Activated naive CD8-positive, alpha-beta T cell treated with anti-CD3 and anti-CD28 coated beads, Interleukin-2, amount 50 U/mL, for 24 hours (primary cell): Measurements from ENCODE around the gene RBM23.
A peak's percentile ranks its signal among the peaks of the same experiment; 100 is the strongest.
"Not testable (repeated sequence)": the region's sequence is repeated elsewhere in the genome, so short reads cannot be mapped to it uniquely, and the experiment has no call there.

Source experiments
- ATAC-seq: fragments of 150-1000 bp; cut with Tn5 transposase; one replicate; pipeline ENCODE4 v1.10.0; 2021
- DNase-seq: peaks from one replicate; pipeline ENCODE4 v3.0.0; 2021
- H3K27ac Mint-ChIP-seq: one replicate; pipeline ENCODE4 v1.8.0; 2021; ENCODE audit warnings: mild to moderate bottlenecking, mixed read lengths
- H3K27me3 Mint-ChIP-seq: one replicate; pipeline ENCODE4 v1.8.0; 2021; ENCODE audit warnings: mixed read lengths
- H3K36me3 Mint-ChIP-seq: one replicate; pipeline ENCODE4 v1.8.0; 2021; ENCODE audit warnings: low read depth, mixed read lengths
- H3K4me1 Mint-ChIP-seq: one replicate; pipeline ENCODE4 v1.8.0; 2021; ENCODE audit warnings: mixed read lengths
- H3K4me3 Mint-ChIP-seq: one replicate; pipeline ENCODE4 v1.8.0; 2021; ENCODE audit warnings: mild to moderate bottlenecking, moderate library complexity, mixed read lengths
- H3K9me3 Mint-ChIP-seq: one replicate; pipeline ENCODE4 v1.8.0; 2021; ENCODE audit warnings: mixed read lengths

RBM23 gene

DNA sequence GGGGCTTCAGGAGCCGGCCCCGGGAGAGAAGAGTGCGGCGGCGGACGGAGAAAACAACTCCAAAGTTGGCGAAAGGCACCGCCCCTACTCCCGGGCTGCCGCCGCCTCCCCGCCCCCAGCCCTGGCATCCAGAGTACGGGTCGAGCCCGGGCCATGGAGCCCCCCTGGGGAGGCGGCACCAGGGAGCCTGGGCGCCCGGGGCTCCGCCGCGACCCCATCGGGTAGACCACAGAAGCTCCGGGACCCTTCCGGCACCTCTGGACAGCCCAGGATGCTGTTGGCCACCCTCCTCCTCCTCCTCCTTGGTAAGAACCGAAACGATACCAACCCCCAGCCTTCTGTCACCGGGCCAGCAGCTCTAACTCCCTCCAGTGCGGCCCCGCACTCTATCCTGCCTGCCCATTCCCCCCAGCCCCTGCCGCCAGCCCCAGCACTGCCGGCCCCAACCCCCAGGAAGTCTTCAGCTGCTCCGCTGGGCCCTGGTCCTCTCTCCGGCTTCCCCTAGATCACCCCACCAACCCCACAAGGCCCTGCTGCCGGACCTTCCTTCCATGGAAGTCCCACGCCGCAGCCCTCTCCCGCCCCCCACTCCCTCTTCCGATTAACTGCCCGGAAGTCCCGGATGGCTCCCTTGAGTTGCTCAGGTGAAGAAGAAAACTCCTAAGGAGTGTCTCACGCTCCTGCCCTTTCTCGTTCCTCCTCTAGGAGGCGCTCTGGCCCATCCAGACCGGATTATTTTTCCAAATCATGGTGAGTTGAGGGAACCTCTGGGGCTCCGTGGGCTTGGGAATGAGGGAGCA is 46.7 kb downstream of the RBM23 start:
- DNase-seq (peak; percentile 79), ATAC-seq (peak; percentile 25)
- H3K4me1 Mint-ChIP-seq, result peaks cover 29% of the 10 kb centered on the region
- no peaks in the 10 kb centered on the region for H3K27me3 Mint-ChIP-seq
- peaks cover 6% of the 10 kb centered on the region for H3K36me3 Mint-ChIP-seq
- H3K27ac Mint-ChIP-seq, result peak overlapping the region; percentile 85
- H3K4me3 Mint-ChIP-seq, result peak overlapping the region; percentile 90
- no peaks in the 10 kb centered on the region for H3K9me3 Mint-ChIP-seq

DNA sequence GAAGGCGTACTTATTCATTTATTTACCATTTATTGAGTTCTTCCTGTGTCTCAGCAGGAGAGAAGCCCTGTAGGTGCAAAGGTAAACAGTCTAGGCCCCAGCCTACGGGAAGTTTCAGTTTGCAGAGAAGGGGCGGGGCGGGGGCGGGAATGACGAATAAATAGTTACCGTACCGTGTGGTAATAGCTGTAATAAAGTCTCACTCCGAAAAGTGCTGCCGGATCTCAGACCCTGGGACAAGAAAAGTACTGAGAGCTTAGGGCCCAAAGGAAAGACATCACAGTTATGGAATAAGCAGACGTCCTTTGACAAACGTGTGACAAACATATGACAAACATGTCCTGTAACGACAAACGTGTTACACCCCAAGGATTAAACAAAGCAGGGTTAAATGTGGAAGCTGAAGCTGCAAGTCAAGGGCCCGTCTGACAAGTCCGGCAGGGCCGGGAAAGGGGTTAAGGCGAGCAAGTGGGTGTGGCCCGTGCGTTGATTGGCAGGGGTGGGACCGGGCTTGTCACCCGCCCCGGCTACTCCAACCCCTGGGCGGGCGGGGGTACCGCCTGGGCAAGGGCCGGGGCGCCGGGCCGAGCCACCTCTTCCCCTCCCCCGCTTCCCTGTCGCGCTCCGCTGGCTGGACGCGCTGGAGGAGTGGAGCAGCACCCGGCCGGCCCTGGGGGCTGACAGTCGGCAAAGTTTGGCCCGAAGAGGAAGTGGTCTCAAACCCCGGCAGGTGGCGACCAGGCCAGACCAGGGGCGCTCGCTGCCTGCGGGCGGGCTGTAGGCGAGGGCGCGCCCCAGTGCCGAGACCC is 47.5 kb downstream of the RBM23 start, which contains the start of gene LRP10:
LRP10 (plus strand) TSS at position 517 of the 809 bp plus-strand sequence. CDS start 564 bp downstream, outside the sequence.
- Mint-ChIP-seq H3K27ac (peak within 1 kb of the TSS; percentile 98), H3K4me1 (peaks cover 29% of the 10 kb centered on the region)

DNA sequence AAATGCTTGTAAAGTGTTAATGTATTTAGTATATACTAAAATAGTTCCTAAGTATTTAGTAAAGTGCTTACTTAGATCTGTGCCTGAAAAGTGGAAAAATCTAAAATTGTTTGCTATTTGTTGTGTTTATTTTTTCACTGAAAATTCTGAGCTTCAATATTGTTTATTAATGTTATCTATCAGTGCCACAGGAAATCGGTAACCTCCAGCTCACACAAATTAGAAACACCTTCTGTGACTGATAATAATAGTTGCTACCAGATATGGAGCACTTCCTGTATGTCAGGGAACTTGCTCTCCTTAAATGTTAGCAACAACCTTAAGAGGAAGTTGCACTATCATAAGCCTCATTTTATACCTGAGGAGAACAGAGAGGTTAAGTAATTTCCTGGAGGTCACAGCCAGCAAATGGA is 48.1 kb downstream of the RBM23 start:
- Mint-ChIP-seq H3K36me3 (peaks cover 3% of the 10 kb centered on the region), H3K9me3 (no peaks in the 10 kb centered on the region), H3K4me3 (peak overlapping the region; percentile 90), H3K27ac (peak overlapping the region; percentile 98), H3K27me3 (no peaks in the 10 kb centered on the region), H3K4me1 (peaks cover 29% of the 10 kb centered on the region)
- ATAC-seq (no peak), DNase-seq (no peak)

More for the DNA sequence above, 47.5 kb downstream of the RBM23 start, which contains the start of gene LRP10:
- peaks cover 6% of the 10 kb centered on the region for H3K36me3 Mint-ChIP-seq
- H3K27me3 Mint-ChIP-seq, result no peaks in the 10 kb centered on the region
- no peaks in the 10 kb centered on the region for H3K9me3 Mint-ChIP-seq
- peak within 1 kb of the TSS; percentile 90 for H3K4me3 Mint-ChIP-seq
- DNase-seq (peak; percentile 82), ATAC-seq (peak; percentile 88)

DNA sequence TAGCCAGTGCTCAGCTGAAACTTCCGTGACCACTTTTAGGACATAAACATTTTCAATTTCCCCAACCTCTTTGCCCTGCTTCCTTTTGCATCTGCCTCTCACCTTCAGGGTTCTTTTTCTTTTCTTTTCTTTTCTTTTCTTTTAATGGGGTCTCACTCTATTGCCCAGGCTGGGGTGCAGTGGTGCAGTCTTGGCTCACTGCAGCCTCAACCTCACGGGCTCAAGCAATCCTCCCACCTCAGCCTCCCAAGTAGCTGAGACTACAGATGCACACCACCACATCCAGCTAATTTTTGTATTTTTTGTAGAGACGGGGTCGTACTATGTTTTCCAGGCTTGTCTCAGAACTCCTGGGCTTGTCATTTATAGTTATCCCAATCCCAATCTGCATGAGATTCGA is 52.1 kb downstream of the RBM23 start:
- Mint-ChIP-seq H3K27ac (peak overlapping the region; percentile 43), H3K9me3 (no peaks in the 10 kb centered on the region), H3K36me3 (no peaks in the 10 kb centered on the region), H3K27me3 (peaks cover 4% of the 10 kb centered on the region), H3K4me1 (peaks cover 14% of the 10 kb centered on the region), H3K4me3 (no peak overlapping the region)
- ATAC-seq (no peak), DNase-seq (no peak)

DNA sequence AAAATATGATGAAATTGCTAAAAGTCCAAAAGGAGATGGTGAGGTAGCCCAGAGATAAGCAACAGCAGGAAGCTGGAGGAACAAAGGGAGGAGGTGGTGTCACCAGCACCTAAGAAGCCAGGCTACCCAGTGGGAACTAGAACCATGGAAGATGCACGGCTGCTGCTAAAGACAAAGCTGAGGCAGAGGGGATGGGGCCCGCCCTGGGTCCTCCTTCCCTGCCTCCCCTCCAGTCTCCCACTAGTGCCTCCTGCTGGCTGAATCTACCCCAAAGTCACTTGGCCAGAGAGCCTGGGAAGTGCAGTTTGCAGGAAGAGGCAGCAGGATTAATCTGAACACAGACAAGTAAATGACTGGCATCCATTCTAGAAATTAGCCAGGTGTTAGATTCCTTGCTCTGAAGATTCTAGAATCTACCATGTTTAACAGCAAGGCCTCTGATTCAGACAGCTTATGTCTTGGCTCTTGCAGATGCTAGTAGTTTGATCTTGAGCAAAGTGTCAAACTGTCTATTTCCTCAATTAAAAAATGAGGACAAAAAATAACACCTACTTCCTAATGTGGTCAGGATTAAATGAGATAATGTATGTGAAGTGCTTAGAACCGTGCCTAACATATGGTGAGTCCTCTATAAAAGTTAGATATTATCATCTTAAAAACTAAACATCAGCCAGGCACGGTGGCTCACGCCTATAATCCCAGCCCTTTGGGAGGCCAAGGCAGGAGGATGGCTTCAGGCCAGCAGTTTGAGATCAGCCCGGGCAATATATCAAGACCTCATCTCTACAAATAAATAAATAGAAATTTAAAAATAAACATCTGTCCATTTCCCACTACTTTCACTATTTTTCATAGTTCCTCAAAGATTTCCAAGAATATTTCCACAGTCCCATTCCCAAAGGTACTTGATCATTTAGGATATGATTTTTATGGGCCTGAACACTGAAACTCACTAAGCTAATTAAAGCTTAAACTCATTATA is 53.2 kb downstream of the RBM23 start:
- Mint-ChIP-seq H3K4me3 (no peak overlapping the region), H3K36me3 (no peaks in the 10 kb centered on the region), H3K27ac (no peak overlapping the region), H3K4me1 (peaks cover 10% of the 10 kb centered on the region), H3K9me3 (no peaks in the 10 kb centered on the region), H3K27me3 (peaks cover 10% of the 10 kb centered on the region)
- no peak for DNase-seq
- no peak for ATAC-seq

DNA sequence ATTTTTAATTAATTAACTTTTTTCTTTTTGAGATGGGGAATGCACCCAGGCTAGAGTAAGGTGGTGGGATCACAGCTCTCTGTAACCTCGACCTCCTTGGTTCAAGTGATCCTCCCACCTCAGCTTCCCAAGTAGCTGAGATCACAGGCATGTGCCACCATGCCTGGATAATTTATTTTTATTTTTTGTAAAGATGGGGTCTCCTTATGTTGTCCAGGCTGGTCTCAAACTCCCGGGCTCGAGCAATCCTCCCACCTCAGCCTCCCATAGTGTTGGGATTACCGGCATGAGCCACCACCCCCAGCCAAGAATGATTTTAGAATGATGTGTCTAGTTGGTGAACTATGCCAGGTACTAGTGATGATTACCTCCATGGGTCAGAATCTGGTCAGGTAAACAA is 54.0 kb downstream of the RBM23 start:
- Mint-ChIP-seq H3K36me3 (no peaks in the 10 kb centered on the region), H3K4me3 (no peak overlapping the region), H3K9me3 (no peaks in the 10 kb centered on the region), H3K27me3 (peaks cover 14% of the 10 kb centered on the region), H3K27ac (no peak overlapping the region), H3K4me1 (peaks cover 3% of the 10 kb centered on the region)
- ATAC-seq (no peak), DNase-seq (no peak)

DNA sequence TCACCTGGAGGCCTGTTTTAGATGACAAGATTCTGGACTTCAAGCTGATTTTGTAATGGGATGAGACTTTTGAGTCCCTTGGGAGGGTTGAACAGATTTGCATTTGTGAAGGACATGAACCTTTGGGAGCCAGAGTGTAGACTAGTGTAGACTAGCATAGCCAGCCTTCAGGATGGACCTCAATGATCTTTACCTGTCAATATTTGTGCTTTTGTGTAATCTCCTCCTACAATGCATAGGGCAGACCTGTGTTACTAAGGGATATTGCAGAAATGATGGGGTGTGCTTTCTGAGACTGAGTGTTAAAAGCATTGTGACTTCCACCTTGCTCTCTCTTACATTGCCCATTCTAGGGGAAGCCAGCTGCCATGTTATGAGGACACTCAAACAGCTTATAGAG is 57.3 kb downstream of the RBM23 start:
- Mint-ChIP-seq H3K4me3 (no peak overlapping the region), H3K27ac (no peak overlapping the region), H3K27me3 (peaks cover 27% of the 10 kb centered on the region), H3K9me3 (no peaks in the 10 kb centered on the region), H3K36me3 (no peaks in the 10 kb centered on the region), H3K4me1 (peaks cover 11% of the 10 kb centered on the region)
- DNase-seq (no peak), ATAC-seq (no peak)

DNA sequence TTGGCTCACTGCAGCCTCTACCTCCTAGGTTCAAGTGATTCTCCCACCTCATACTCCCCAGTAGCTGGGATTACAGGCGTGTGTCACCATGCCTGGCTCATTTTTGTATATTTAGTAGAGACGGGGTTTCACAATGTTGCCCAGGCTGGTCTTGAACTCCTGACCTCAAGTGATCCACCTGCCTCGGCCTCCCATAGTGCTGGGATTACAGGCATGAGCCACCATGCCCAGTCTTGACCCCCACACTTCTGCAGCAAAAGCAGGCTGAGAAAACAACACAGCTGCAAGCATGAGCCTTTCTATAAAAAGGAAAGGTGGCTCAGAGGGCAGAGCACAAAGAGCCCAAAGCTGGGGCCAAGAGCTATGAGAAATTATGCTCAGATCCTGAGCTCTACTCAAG is 58.6 kb downstream of the RBM23 start:
- not testable (repeated sequence) for H3K36me3 Mint-ChIP-seq, ATAC-seq, DNase-seq, H3K4me3 Mint-ChIP-seq, H3K27ac Mint-ChIP-seq, H3K9me3 Mint-ChIP-seq
- H3K27me3 Mint-ChIP-seq, result peaks cover 36% of the 10 kb centered on the region
- peaks cover 11% of the 10 kb centered on the region for H3K4me1 Mint-ChIP-seq

DNA sequence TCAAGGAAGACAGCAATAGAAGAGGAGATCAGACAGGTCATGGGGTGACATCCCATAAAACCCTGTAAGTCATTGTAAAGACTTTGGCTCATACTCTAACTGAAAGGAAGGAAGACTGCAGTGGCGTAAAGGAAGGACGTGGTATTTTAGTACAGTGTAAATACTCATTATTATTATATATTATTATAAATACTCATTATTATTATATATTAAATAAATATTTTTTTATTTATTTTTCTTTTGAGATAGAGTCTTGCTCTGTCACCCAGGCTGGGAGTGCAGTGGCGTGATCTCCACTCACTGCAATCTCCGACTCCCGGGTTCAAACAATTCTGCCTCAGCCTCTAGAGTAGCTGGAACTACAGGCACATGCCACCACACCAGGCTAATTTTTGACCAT is 62.5 kb downstream of the RBM23 start:
- Mint-ChIP-seq H3K27ac (no peak overlapping the region), H3K36me3 (no peaks in the 10 kb centered on the region), H3K27me3 (peaks cover 29% of the 10 kb centered on the region), H3K4me1 (peaks cover 30% of the 10 kb centered on the region), H3K9me3 (no peaks in the 10 kb centered on the region), H3K4me3 (no peak overlapping the region)
- ATAC-seq (no peak), DNase-seq (no peak)

DNA sequence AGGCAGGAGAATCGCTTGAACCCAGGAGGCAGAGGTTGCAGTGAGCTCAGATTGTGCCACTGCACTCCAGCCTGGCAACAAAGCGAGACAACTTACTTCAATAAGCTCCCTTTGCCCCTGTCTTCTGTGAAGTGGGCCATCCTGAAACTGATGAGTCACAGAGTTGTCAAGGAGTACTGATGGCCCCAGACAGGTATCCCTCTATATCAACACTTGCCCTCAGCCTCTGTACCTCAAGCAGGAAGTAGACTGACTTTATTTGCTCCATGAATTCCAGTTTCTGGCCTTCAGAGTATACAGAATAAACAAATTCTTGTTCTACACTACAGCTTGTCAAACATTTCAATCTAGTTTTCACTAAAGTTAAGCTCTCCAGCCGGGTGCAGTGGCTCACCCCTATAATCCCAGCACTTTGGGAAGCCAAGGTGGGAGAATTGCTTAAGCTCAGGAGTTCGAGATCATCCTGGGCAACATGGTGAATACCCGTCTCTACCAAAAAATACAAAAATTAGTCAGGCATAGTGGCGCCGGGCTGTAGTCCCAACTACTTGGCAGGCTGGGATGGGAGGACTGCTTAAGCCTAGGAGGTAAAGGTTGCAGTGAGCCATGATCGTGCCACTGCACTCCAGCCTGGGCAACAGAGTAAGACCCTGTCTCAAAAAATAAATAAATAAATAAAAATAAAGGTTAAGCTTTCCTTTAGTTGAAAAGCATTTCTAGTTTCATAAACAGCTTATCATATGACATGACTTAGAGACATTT is 63.8 kb downstream of the RBM23 start:
- Mint-ChIP-seq H3K4me1 (peaks cover 30% of the 10 kb centered on the region), H3K27ac (no peak overlapping the region), H3K27me3 (peaks cover 24% of the 10 kb centered on the region), H3K9me3 (no peaks in the 10 kb centered on the region), H3K36me3 (no peaks in the 10 kb centered on the region), H3K4me3 (no peak overlapping the region)
- no peak for DNase-seq
- peak; percentile 38 for ATAC-seq

DNA sequence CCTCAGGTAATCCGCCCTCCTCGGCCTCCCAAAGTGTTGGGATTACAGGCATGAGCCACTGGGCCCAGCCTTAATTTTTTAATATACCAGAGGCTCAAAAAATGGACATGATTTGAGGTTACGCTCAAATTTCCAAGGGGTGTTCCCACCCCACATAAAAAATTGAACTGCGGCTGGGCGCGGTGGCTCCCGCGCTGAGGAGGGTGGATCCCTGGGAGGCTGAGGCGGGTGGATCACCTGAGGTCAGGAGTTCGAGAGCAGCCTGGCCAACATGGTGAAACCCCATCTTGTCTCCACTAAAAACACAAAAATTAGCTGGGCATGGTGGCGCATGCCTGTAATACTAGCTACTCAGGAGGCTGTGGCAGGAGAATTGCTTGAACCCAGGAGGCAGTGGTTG is 64.7 kb downstream of the RBM23 start:
- H3K9me3 Mint-ChIP-seq, H3K36me3 Mint-ChIP-seq, H3K27ac Mint-ChIP-seq, DNase-seq, H3K4me3 Mint-ChIP-seq, ATAC-seq: not testable (repeated sequence)
- Mint-ChIP-seq H3K27me3 (peaks cover 22% of the 10 kb centered on the region), H3K4me1 (peaks cover 30% of the 10 kb centered on the region)

DNA sequence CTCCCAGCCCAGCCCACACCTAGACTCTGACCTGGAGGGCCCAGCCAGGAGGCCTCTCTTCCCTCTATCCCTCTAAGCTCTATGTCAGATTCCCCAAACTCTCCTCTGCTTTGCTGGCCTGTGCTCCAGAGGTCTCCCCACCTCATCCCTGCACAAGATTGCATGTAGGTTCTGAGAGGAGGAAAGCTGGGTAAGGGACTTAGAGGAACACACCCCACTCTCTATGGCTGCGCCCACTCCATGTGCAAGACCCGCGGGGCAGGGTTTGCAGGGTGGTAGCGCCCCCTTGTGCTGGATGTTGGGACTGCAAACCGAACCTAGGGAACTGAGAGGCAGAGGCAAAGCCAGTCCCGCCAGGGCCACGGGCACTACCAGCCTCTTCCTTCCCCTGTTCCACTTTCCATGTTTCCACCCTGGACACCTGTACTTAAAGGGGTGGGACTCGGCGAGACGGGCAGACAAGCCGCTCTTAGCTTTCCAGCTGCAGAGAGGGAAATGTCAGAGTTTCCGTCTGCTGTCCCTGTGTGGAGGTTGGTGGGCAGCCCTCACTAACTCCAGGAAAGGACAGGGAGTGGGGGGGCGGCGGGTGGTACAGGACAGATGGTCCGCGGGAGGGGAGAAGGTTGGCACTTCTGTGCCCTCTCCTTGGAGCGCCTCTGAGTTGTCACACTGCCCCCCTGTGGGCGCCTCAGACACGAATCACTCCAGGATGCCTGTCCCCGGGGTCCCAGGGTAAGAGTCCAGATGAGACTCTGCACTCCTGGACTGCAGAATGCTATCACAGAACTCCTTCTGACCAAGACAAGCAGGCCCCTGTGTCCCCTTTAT is 65.8 kb downstream of the RBM23 start:
- Mint-ChIP-seq H3K4me3 (peak overlapping the region; percentile 76), H3K4me1 (peaks cover 23% of the 10 kb centered on the region), H3K27ac (peak overlapping the region; percentile 65), H3K27me3 (peaks cover 26% of the 10 kb centered on the region), H3K9me3 (no peaks in the 10 kb centered on the region), H3K36me3 (no peaks in the 10 kb centered on the region)
- ATAC-seq, result peak; percentile 85
- DNase-seq, result peak; percentile 96

DNA sequence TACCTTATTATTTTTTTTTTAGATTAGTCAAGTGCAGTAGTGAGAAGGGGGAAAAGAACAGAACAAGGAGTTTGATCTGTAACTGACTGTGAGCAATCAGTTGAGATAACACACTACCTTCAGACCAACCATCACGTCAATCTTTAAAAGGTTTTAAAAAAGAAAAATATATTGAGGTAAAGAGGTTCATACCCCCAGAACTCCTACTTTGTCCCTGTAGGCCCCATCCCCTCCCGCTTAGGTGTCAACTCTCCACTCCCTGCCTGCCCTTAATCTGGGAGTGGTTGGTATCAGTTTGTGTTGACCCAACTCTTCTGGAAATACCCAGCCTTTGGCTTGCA is 66.4 kb downstream of the RBM23 start:
- Mint-ChIP-seq H3K4me1 (peaks cover 21% of the 10 kb centered on the region), H3K4me3 (no peak overlapping the region), H3K27ac (peak overlapping the region; percentile 65), H3K36me3 (no peaks in the 10 kb centered on the region), H3K27me3 (peaks cover 30% of the 10 kb centered on the region), H3K9me3 (no peaks in the 10 kb centered on the region)
- DNase-seq (no peak), ATAC-seq (no peak)
